ENCODE measurements around the gene POLR3G. TPM values are rescaled to one million over a fixed set of nuclear protein-coding genes. Genes with fewer than 3 reads are reported as not detected.
A peak's percentile ranks its signal among the peaks of the same experiment; 100 is the strongest.

The POLR3G gene, protein sequence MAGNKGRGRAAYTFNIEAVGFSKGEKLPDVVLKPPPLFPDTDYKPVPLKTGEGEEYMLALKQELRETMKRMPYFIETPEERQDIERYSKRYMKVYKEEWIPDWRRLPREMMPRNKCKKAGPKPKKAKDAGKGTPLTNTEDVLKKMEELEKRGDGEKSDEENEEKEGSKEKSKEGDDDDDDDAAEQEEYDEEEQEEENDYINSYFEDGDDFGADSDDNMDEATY
- total RNA-seq = 1.9 TPM

DNA sequence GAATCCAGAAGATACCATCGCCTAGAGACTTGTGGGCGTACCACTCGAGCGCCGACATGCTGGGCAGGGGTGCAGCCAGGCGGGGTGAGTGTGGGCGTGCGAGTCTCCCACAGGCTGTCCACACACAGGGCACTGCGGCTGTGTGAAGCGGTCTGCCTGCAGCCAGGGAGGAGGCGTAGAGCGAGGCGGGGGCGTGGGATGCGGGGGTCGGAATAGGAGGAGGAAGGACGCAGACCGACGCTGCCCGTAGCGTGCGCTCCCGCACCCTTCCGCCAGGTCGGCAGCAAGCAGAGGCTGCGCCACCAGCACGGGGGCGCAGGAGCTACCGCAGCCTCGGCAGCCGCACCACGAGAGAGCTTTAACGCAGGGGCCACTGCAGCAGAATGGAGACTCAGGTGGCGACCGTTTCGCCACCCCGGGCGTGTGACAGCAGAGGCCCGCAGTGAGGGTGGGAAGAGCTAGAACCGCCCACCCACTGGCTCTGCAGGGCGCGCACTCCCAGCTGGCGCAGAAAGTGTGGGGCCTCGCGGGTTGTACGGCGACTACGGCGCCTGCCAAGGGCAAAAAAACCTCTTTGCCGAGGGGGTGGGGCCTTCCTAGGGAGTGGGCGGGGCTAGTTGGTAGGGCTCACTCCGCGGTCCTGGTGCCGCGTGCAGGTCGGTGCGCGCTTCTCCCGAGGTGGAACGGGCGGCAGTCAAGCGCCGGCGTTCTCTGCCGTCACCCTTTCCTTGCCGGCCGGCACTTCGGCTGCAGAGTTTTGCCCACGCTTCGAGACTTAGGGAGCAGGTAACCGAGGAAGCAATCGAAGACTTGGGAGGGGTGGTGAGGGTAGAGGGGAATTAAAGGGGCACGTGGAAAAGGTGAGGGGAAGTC is at the start of gene POLR3G, which contains the start of gene MBLAC2:
TSS of gene POLR3G (plus strand) at position 630 of the 873 bp plus-strand sequence. CDS start 10,704 bp downstream, outside the sequence.
TSS of gene MBLAC2 (minus strand) at position 537 of the 873 bp plus-strand sequence. CDS start at position 58, 479 bp downstream.
- DNase-seq (ENCODE audit: low read depth in 2 of 3, low spot score in 2 of 3) = peak; percentile 86 to 92 (median 90)

DNA sequence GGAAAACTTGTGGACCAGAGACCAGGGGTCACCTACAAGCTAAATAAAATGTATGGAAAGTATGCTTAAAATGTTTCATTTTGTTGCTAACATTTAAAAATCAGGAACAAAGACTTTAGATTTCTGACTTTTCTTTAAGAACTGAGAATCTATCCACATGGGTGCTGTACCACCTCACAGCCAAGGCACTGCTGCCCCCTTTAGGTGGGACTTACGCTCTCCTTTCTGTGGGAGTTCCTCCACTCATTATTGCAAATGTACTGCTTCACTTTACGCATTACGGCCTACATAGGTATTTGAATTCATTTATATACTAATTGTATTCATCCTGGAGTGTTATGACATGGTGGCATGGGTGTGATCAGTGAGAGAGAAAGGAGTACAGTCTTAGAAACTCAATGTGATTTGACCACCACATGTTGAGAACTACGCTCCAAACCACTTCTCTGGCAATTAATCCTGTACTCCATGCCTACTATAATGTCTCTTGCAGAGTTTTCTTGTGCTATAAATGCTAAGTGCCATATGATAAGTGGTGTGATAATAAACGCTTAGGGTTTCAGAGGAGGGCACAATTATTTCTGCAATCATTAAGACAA is 40.4 kb upstream of the POLR3G start:
- peak; percentile 21 to 82 (median 59) for DNase-seq (ENCODE audit: low read depth in 2 of 3, low spot score in 2 of 3)

DNA sequence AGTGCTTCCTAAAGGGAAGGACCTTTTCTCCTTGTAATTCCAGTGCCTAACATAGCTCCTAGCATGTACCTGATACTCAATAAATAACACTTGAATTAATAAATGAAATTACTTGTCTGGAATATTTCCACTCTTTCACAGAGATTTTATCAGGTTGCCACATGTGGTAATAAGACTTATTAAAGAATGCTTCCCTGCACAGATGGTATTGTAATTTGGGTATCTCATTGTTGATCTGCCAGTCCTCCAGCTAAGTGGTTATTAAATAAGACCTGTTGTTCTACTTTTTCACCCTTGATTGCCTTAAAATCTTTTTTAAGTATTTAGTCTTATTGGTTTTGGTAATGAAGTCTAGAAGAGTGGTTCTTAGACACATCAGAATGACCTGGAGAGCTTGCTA is 37.0 kb upstream of the POLR3G start:
- no peak for DNase-seq (ENCODE audit: low read depth in 2 of 3, low spot score in 2 of 3)

DNA sequence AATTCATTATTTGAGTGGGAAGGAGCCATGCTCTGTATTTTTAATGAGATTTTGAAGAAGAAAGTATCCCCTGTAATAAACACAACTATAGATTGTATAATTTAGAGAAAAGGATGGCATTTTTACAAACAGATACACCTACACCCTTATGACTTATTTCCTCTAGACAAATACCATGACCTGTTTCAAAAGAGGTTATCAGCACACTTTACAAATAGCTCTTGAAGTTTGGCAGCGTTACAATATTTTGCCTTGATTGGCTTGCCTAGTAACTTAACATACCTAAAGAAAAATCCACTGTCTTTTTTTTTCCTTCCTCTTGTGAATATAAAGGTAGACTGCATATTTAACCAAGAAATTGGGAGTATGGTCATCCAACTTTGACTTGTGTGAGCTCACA is 36.6 kb upstream of the POLR3G start:
- DNase-seq (ENCODE audit: low read depth in 2 of 3, low spot score in 2 of 3) = no peak

DNA sequence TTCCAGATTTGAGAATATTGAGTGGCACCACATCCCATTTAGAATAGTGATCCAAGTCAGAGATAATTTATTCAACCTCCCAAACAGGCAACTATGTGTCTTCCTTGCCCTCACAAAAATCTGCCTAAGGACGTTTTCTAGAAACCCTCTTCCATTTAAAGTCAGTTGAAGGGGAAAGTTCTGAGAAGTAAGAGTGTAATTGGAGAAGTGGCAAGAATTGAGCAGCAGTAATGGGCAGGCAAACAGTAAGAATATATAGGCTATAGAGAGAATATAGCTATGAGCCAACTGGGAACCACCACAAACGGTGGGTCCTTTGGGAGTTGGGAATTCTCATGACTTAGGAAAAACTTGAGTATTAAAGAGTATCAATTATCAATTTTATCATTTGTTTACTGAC is 34.0 kb upstream of the POLR3G start:
- DNase-seq (ENCODE audit: low read depth in 2 of 3, low spot score in 2 of 3) = no peak

DNA sequence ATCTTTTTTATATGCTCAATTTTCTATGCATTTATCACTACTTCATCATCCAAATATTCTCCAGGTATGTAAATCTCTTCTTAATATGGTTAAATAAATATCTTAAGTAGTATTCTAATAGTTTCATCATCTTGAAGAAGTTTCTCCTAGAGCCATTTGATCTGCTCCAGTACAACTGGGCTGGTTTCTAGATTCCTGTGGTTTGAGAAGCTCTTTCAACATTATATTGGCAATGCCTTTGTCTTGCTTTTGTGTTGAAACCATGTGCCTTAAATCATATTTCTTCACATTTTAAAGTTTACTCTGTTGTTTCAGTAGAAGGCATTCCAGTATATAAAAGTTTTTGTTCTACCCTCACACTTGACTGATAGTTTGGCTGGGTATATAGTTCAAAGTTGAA is 27.7 kb upstream of the POLR3G start:
- no peak for DNase-seq (ENCODE audit: low read depth in 2 of 3, low spot score in 2 of 3)

DNA sequence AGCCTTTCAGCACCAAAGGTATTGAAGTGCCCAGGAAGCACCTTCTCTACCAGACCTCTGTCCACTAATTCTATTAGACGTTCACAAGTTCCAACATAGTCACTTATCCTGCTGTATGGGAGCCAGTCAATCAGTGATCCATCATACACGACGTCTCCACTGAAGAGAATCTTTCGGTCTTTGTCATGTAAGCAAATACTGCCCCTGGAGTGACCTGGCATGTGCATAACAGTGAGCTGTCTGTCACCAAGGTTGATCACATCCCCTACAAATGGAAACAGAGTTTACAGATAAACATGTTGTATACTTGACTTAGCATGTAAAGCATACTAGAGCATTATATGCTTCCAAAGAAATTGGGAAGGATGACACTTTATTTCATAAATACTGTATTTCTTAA is 13.4 kb upstream of the POLR3G start:
- no peak for DNase-seq (ENCODE audit: low read depth in 2 of 3, low spot score in 2 of 3)

DNA sequence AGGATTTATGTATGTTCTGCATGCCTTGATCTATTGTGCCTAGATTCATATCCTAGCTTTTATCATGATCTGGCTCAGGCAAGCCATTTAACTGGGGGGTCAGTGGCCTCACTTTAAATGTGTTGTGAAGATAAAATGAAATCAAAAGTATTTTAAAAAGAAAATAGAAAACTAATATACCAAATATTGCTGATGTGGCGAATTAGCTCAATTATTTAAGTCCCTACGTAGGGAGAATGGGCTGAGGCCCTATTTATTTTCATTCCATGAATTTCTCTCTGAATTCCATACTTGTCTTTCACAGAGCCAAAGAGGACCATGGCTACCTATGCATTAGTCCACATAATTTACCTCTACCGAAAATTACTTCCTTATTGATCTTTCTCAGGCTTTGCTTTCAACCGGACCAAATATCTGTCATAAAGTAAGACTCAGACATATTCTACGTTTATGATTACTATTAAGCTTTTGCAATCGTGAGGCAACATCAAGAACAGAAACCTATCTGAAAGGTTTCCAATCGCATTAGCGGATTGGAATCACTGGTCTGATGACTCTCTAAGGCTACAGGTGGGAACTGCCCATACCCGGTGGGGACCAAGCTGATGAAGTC is 1.8 kb upstream of the POLR3G start:
- DNase-seq (ENCODE audit: low read depth in 2 of 3, low spot score in 2 of 3) = no peak

DNA sequence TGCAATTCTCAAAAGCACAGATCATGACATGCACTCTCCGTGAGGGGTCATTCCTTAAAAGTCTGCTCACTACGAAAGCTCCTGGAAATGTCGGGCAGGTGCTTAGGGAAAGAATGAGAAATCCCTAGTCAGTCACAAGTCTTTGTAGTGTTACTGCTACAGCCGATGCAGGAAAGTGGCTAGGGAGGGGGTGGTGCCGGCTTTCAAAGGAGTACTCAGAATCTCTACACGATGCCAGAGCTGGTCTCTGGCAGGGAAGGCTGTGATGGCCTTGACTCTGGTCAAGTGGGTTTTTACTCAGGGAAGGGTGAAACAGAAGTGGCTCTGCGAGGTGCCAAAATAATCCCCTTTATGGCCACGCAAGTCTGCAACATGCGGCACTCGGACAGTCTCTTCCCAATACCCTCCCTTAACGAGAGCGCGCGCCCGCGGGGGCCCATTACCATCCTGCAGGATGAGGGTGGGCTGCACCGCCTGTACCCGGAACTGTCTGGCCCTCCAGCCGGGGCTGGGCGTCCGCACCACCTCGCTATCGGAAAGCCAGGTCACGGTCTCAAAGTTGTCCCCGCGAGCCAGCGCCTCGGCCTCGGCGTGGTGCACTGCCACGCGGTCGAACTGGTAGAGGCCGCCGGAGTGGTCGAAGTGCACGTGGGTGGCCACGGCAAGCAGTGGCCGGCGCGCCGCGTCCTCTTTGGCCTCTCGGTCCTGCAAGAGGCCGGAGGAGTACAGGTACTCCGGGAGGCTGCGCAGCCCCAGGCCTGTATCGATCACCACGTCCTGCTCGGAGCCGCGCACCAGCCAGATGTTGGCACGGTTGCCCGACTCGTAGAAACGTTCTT is 1.0 kb upstream of the POLR3G start:
- DNase-seq (ENCODE audit: low read depth in 2 of 3, low spot score in 2 of 3) = peak in 2 of 3 donors; percentile 10 to 26

DNA sequence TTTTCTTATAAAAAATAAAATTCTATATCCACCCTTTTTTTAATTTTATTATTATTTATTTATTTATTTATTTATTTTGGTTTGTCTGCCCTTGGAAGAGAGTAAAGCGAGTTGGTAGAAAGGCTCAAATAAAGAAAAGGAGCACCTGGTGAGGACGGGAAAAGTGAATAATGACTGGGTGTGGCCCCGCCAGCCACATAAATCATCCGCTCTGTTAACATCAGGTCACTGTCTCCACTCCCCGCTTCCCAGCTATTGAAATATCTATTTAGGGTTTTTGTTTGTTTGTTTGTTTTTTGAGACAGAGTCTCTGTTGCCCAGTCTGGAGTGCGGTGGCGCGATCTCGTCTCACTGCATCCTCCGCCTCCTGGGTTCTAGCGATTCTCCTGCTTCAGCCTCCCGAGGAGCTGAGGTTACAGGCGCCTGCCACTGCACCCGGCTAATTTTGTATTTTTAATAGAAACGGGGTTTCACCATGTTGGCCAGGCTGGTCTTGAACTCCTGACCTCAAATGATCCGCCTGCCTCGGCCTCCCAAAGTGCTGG is 844 bp downstream of the POLR3G start:
- DNase-seq (ENCODE audit: low read depth in 2 of 3, low spot score in 2 of 3) = no peak

DNA sequence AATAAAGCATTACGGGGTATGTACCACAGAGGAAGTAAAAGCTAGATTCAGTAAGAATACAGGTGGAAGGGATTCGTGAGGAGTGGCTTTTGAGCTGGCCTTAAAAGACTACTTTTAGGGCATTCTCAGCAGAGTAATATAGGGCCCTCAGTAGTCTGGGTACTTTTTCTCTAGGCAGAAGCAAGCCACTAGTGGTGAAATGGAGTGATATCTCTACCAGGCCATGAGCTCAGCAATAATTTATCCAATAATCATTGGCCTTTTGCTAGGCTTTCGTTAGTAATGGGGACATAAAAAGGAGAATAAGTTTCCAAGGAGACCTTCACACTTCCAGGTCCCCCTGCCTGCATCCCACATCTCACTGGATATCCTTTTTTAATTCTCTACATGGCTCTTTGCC is 1.7 kb downstream of the POLR3G start:
- no peak for DNase-seq (ENCODE audit: low read depth in 2 of 3, low spot score in 2 of 3)

DNA sequence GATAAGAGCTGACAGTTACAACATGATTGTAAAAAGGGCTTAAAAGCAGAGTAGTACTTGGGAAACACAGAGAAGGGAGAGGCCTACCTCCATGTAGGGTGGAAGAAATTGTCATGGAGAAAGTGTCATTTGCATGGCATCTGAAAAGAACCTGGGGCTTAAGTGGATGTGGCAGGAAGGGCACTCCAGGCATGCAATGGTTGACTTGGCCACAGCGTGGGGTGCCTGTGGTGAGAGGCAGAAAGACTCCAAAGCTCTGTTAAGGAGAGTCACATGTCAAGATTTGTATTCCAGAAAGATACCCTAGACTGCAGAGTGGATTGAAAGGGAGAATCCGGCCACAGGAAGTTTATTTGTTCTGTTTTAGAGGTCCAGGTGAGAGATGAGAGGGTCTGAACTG is 2.4 kb downstream of the POLR3G start:
- no peak for DNase-seq (ENCODE audit: low read depth in 2 of 3, low spot score in 2 of 3)

DNA sequence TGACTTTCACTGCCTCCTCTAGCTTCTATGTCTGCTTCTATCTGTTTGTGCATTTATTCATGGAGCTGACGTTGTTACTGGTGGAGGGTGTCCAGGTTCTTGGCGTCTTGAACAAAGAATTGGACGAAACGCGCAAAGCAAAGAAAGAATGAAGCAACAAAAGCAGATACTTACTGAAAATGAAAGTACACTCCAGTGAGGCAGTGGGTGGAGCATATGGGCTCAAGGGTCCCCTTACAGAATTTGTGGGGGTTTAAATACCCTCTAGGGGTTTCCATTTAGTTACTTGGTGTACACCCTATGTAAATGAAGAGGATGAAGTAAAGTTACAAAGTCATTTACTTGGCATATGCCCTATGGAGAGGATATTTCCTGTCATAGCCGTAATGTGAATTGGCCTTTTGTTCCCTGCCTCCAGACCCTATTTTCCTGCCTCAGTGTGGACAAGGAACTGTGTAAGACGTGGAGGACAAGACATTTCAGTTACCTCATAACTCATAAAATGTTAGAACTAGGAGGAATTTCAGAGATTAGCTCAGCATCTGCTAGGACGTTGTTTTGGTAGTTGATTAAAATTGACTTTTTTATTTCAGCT is 3.1 kb downstream of the POLR3G start:
- DNase-seq (ENCODE audit: low read depth in 2 of 3, low spot score in 2 of 3) = no peak

DNA sequence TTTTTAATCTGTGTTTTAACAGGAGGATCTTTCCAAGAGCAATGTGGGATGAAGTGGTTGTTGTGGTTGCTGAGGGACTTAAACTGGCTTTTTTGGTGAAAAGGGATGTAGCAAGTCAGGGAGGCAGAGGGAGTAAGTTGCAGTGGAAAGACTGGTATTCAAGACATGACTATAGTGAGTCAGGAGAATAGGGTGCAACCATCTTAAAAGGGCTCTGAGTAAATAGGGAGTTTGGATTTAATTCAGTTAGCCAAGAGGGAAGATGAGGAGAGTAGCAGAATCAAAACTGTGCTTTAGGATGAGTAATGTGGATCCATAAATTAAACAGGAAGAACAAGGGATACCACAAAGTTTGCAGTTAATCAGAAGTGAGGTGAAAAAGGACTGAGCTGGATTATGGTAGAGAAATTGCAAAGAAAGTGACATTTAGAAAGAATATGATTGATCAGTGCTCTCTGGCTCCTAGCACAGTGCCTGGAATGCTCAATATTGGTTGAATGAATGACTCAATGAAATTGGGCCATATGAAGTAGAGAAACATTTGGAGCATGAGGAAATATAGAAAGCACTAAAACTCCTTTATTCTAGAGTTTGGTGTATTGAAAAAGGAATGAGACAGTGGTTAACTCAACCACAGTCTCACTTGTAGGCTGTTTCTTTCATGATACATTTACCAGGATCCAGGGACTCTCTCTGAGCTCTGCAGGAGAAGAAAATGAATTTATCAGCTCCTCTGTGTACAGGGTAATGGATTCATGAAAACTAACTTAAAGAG is 5.1 kb downstream of the POLR3G start:
- no peak for DNase-seq (ENCODE audit: low read depth in 2 of 3, low spot score in 2 of 3)

DNA sequence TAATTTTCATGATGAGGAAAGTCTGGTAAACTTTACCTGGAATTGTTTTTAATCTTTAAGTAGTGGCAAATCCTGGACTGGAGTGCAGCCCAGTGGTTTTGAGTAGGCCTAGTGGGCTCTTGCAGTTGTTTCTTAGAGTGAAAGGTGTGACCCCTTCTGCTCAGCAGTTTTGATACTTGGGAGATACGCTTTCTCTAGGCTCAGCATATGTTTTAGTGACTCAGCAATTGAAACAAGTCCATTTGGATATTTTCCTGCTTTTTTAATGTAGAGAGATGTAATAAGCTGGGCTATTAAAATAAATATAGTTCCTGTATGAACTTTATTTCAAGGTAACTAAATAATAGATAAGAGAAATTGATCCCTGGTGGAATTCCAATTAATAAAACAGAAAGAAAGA is 6.0 kb downstream of the POLR3G start:
- no peak for DNase-seq (ENCODE audit: low read depth in 2 of 3, low spot score in 2 of 3)

DNA sequence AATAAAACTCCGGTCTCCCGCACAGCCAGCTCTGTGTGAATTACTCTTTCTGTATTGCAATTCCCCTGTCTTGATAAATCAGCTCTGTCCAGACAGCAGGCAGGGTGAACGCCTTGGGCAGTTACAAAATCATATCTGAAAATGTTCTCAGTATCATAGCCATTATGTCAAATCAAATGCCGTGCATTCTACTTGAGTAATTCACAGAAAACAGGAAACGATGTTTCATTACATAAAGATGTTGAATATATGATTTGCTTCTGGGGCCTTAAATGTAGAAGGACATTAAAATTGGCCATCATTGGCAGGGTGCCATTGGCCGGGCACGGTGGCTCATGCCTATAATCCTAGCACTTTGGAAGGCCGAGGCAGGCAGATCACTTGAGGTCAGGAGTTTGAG is 8.5 kb downstream of the POLR3G start:
- no peak for DNase-seq (ENCODE audit: low read depth in 2 of 3, low spot score in 2 of 3)

DNA sequence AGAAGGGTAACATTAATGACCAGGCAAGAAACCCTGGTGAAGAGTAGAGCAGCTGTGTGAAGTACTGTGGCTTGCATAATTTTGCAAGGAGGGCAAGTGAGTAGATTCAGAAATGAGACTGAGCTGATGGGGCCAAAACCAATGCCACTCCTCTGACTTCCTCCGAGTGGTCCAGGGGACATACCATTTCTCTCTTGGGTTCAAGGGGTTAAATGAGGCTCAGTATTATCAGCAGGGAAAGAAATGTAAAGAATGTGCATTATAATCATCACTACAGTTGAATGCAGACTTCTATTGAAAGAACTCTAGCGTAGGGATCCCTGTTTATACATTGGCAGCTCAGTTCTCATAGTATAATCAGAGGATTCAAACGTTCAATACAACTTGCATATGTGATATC is 9.9 kb downstream of the POLR3G start:
- no peak for DNase-seq (ENCODE audit: low read depth in 2 of 3, low spot score in 2 of 3)

DNA sequence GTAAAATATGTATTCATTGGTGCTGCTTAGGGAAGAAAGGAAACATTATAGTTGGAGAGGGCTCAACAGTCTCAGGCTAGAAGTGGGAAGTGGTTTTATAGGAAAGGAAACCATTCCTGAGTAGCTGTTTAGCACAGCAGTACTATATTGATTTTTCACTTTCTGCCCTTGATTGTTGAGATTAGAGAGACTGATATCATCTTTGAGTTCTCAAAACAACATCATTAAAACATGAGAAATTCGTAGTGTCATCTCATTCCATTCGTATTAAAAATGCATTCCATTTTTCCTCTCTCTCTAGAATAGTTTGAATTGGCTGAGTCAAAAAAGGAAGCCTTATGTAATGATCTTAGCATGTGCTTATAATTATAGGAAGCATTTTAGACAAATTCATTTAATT is 14.1 kb downstream of the POLR3G start:
- DNase-seq (ENCODE audit: low read depth in 2 of 3, low spot score in 2 of 3) = no peak

DNA sequence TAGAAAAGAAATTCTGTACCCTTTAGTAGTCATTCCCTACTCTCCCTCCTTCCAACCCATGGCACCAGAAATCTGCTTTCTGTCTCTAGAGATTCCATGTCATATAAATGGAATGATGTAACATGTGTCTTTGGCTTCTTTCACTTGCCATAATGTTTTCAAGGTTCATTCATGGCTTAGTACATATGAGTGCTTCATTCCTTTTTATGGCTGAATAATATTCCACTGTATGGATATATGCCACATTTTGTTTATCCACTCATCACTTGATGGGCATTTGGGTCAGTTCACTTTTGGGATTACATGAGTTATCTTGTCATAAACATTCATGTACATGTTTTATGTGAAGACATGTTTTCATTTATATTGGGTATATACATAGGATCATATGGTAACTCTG is 19.4 kb downstream of the POLR3G start:
- DNase-seq (ENCODE audit: low read depth in 2 of 3, low spot score in 2 of 3) = no peak

All from hematopoietic multipotent progenitor cell (in vitro differentiated cells).